ENCODE data around the gene ABTB2. TPM values are rescaled to one million over a fixed set of nuclear protein-coding genes. Genes with fewer than 3 reads are reported as not detected.

ABTB2 gene
- polyA plus RNA-seq, 1 donor from 2014 or later: 0.68 TPM

GRCh38 chr11:34260072-34260575 is 97.7 kb downstream of the ABTB2 start:
- no peaks in the 10 kb centered on the region for H3K79me2 ChIP-seq (replicated peaks; ENCODE audit: insufficient read depth, low read length)

GRCh38 chr11:34259087-34259486 is 98.7 kb downstream of the ABTB2 start:
- Histone ChIP-seq H3K27ac (ENCODE audit: low read length) (no peak overlapping the region), H3K79me2 (replicated peaks; ENCODE audit: insufficient read depth, low read length) (no peaks in the 10 kb centered on the region), H3K4me2 (ENCODE audit: low read length) (no peak overlapping the region), H3K27me3 (ENCODE audit: insufficient read depth, low read depth, low read length) (no peaks in the 10 kb centered on the region), H3K36me3 (ENCODE audit: insufficient read depth, low read length) (no peaks in the 10 kb centered on the region), H3K4me3 (ENCODE audit: low read length) (no peak overlapping the region), H3F3A (ENCODE audit: insufficient read depth, low read length, poor library complexity, severe bottlenecking) (no peaks in the 10 kb centered on the region), H3K9ac (ENCODE audit: low read length) (no peak overlapping the region), H4K20me1 (ENCODE audit: insufficient read depth) (no peaks in the 10 kb centered on the region), H2AFZ (ENCODE audit: low read depth, low read length) (no peak overlapping the region), H3K9me2 (ENCODE audit: insufficient read depth, low read length) (no peaks in the 10 kb centered on the region), H3K9me3 (ENCODE audit: low read length) (no peaks in the 10 kb centered on the region)
- TF ChIP-seq MXI1 (conservative IDR thresholded peaks at IDR 0.05; ENCODE audit: poor library complexity, severe bottlenecking) (no peak), CTCF (IDR thresholded peaks at IDR 0.05; ENCODE audit: poor library complexity, severe bottlenecking) (no peak), EZH2 (IDR thresholded peaks at IDR 0.05; ENCODE audit: borderline replicate concordance, insufficient read depth, low read length, poor library complexity, severe bottlenecking) (no peak), EP300 (conservative IDR thresholded peaks at IDR 0.05; ENCODE audit: poor library complexity, severe bottlenecking) (no peak), POLR2AphosphoS5 (IDR thresholded peaks at IDR 0.05) (no peak), REST (IDR thresholded peaks at IDR 0.05; ENCODE audit: borderline replicate concordance) (no peak), RAD21 (conservative IDR thresholded peaks at IDR 0.05) (no peak), TAF1 (IDR thresholded peaks at IDR 0.05; ENCODE audit: low read depth) (no peak), SMC3 (conservative IDR thresholded peaks at IDR 0.05; ENCODE audit: poor library complexity) (no peak)

More at GRCh38 chr11:34260072-34260575, 97.7 kb downstream of the ABTB2 start:
- H3K9ac ChIP-seq (ENCODE audit: low read length): no peak overlapping the region
- H3F3A ChIP-seq (ENCODE audit: insufficient read depth, low read length, poor library complexity, severe bottlenecking): no peaks in the 10 kb centered on the region
- H4K20me1 ChIP-seq (ENCODE audit: insufficient read depth): no peaks in the 10 kb centered on the region
- no peaks in the 10 kb centered on the region for H3K27me3 ChIP-seq (ENCODE audit: insufficient read depth, low read depth, low read length)
- TF ChIP-seq REST (IDR thresholded peaks at IDR 0.05; ENCODE audit: borderline replicate concordance) (no peak), EZH2 (IDR thresholded peaks at IDR 0.05; ENCODE audit: borderline replicate concordance, insufficient read depth, low read length, poor library complexity, severe bottlenecking) (no peak), MXI1 (conservative IDR thresholded peaks at IDR 0.05; ENCODE audit: poor library complexity, severe bottlenecking) (no peak), SMC3 (conservative IDR thresholded peaks at IDR 0.05; ENCODE audit: poor library complexity) (no peak), POLR2AphosphoS5 (IDR thresholded peaks at IDR 0.05) (no peak), EP300 (conservative IDR thresholded peaks at IDR 0.05; ENCODE audit: poor library complexity, severe bottlenecking) (no peak)
- no peak overlapping the region for H3K4me3 ChIP-seq (ENCODE audit: low read length)
- no peaks in the 10 kb centered on the region for H3K9me2 ChIP-seq (ENCODE audit: insufficient read depth, low read length)
- H3K4me2 ChIP-seq (ENCODE audit: low read length): no peak overlapping the region
- H3K27ac ChIP-seq (ENCODE audit: low read length): no peak overlapping the region
- H3K36me3 ChIP-seq (ENCODE audit: insufficient read depth, low read length): no peaks in the 10 kb centered on the region
- no peak overlapping the region for H2AFZ ChIP-seq (ENCODE audit: low read depth, low read length)
- H3K9me3 ChIP-seq (ENCODE audit: low read length): no peaks in the 10 kb centered on the region

All from neural cell (in vitro differentiated cells).